T-helper 1 cell (primary cell): ENCODE results near the gene HDAC7.

Experiments
- DNase-seq, 5 donors: peaks; one replicate each; pipeline ENCODE4 v3.0.0-alpha.2; 2012 to 2020

HDAC7 gene

GRCh38 chr12:47744005-47744651, 75.6 kb downstream of the HDAC7 start:
- DNase-seq: peak in 4 of 5 donors; percentile 36 to 59 (median 44)

- no peak for DNase-seq
These were observed 76.3 kb downstream of the HDAC7 start for GRCh38 chr12:47743311-47743860.

- peak; percentile 42 to 74 (median 62) for DNase-seq
These were observed 77.4 kb downstream of the HDAC7 start for GRCh38 chr12:47742253-47742825.

- peak; percentile 47 to 65 (median 58) for DNase-seq
These were observed 78.4 kb downstream of the HDAC7 start for GRCh38 chr12:47741340-47741703.

- no peak for DNase-seq
These were observed 78.9 kb downstream of the HDAC7 start for GRCh38 chr12:47740606-47741339.

GRCh38 chr12:47739979-47740378, 79.7 kb downstream of the HDAC7 start:
- DNase-seq: no peak

GRCh38 chr12:47739297-47739696, 80.4 kb downstream of the HDAC7 start:
- no peak for DNase-seq

GRCh38 chr12:47737936-47738594, 81.6 kb downstream of the HDAC7 start:
- DNase-seq: no peak

- DNase-seq: no peak
These were observed 82.6 kb downstream of the HDAC7 start for GRCh38 chr12:47736877-47737676.

GRCh38 chr12:47736216-47736615, 83.5 kb downstream of the HDAC7 start:
- DNase-seq: no peak

GRCh38 chr12:47735649-47736048, 84.1 kb downstream of the HDAC7 start:
- DNase-seq: no peak

GRCh38 chr12:47734725-47735480, 84.8 kb downstream of the HDAC7 start:
- DNase-seq: no peak

- no peak for DNase-seq
These were observed 86.6 kb downstream of the HDAC7 start for GRCh38 chr12:47733142-47733541.
